Neural progenitor cell (in vitro differentiated cells): ENCODE measurements around the gene ATF4.

ENCODE experiments used
- EZH2 ChIP-seq: fragments of 200-600 bp; sonication (generic); IDR thresholded peaks from 2 replicates; pipeline ENCODE4 v1.6.1; 2017; ENCODE audit warnings: antibody characterized with exemption, mild to moderate bottlenecking, moderate library complexity
- EZH2phosphoT487 ChIP-seq: fragments of 200-600 bp; sonication (generic); IDR thresholded peaks from 2 replicates; pipeline ENCODE4 v1.6.1; 2017; ENCODE audit warnings: antibody characterized with exemption
- TF ChIP-seq, protein P1 (sequence below): fragments of 200-600 bp; sonication (generic); IDR thresholded peaks from 2 replicates; pipeline ENCODE4 v1.5.1; 2017; ENCODE audit warnings: antibody characterized with exemption, mild to moderate bottlenecking

DNA sequence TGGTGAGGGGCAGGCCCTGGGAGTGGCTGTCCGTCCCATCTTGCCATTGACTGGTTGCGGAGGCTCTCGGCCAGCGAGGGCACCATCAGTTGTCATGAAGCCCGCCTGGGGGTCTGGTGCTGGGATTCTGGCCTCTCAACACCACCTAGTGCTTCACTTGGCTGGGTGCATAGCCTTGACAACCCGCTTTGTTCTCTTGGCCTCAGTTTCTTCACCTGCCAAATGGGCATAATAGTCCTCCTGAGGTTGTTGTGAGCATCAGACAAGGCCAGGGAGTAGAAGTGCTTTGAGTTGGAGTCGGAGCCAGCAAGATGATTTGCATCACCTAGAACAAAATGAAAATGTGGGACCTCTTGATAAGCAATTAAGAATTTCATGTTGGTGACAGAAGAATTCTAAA is 48.7 kb downstream of the ATF4 start:
- TF ChIP-seq, protein P1, sequence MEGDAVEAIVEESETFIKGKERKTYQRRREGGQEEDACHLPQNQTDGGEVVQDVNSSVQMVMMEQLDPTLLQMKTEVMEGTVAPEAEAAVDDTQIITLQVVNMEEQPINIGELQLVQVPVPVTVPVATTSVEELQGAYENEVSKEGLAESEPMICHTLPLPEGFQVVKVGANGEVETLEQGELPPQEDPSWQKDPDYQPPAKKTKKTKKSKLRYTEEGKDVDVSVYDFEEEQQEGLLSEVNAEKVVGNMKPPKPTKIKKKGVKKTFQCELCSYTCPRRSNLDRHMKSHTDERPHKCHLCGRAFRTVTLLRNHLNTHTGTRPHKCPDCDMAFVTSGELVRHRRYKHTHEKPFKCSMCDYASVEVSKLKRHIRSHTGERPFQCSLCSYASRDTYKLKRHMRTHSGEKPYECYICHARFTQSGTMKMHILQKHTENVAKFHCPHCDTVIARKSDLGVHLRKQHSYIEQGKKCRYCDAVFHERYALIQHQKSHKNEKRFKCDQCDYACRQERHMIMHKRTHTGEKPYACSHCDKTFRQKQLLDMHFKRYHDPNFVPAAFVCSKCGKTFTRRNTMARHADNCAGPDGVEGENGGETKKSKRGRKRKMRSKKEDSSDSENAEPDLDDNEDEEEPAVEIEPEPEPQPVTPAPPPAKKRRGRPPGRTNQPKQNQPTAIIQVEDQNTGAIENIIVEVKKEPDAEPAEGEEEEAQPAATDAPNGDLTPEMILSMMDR = no peak
- TF ChIP-seq EZH2 = no peak
- no peak for TF ChIP-seq EZH2phosphoT487
